ENCODE results near the gene NETO1.

The NETO1 gene

DNA sequence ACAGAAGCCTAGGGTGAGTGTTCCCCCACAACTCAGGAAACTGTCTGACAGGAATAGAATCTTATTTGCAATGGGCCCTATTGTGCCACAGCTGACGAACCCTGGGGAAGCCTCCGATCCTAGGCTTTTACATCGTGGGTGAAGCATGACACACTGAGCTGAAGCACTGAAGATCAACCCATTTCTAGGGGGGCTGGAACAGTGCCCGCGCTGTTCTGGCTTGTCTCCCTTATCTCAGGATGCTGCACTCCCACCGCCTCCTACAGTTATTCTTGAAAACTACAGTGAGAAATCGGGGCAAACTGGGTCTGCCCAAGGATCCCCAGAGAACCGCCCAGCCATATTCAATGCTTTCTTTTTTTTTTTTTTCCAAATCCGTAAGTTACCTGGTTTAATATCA lies 41.1 kb downstream of the NETO1 start:
- intact Hi-C loops (cut with DNase I; ENCODE audit: low total_unique reads), result no loop called here
- H3K36me3 ChIP-seq, result no peaks in the 10 kb centered on the region
- no peak for TF ChIP-seq CTCF (IDR thresholded peaks at IDR 0.05)
- no peak overlapping the region for H3K27ac ChIP-seq
- H3K27me3 ChIP-seq, result no peaks in the 10 kb centered on the region
- DNase-seq, result no peak
- no peak overlapping the region for H3K4me3 ChIP-seq
- H3K9me3 ChIP-seq, result no peaks in the 10 kb centered on the region
- H3K4me1 ChIP-seq, result no peaks in the 10 kb centered on the region

DNA sequence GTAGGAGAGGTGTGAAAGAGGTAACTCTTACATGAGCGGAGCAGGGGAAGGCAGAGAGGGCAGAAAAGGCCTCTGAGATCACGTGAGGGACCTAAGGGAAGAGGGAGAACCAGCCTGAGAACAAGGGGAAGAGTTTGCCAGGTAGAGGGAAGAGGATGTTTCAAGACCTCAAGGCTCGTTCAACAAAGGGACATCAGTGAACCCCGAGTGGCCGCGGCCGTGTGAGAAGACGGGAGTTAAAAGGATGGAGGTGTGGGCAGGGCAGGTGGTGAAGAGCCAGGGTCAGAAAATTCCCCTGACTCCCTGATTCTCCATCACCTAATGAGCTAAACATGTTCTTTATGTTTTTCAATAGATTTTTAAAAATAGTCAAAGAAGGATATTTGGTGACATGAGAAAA lies 44.4 kb downstream of the NETO1 start:
- Histone ChIP-seq H3K36me3 (no peaks in the 10 kb centered on the region), H3K9me3 (no peaks in the 10 kb centered on the region), H3K27ac (no peak overlapping the region), H3K27me3 (no peaks in the 10 kb centered on the region), H3K4me1 (no peaks in the 10 kb centered on the region), H3K4me3 (no peak overlapping the region)
- DNase-seq, result no peak
- no peak for TF ChIP-seq CTCF (IDR thresholded peaks at IDR 0.05)
- intact Hi-C loops (cut with DNase I; ENCODE audit: low total_unique reads), result no loop called here

GRCh38 chr18:72822202-72822601 lies 45.6 kb downstream of the NETO1 start:
- Histone ChIP-seq H3K4me1 (no peaks in the 10 kb centered on the region), H3K27me3 (no peaks in the 10 kb centered on the region), H3K36me3 (no peaks in the 10 kb centered on the region), H3K27ac (no peak overlapping the region), H3K9me3 (no peaks in the 10 kb centered on the region), H3K4me3 (no peak overlapping the region)
- TF ChIP-seq CTCF (IDR thresholded peaks at IDR 0.05), result no peak
- intact Hi-C loops (cut with DNase I; ENCODE audit: low total_unique reads), result no loop called here
- DNase-seq, result no peak

GRCh38 chr18:72820571-72820970 lies 47.2 kb downstream of the NETO1 start:
- Histone ChIP-seq H3K9me3 (no peaks in the 10 kb centered on the region), H3K36me3 (no peaks in the 10 kb centered on the region), H3K27me3 (no peaks in the 10 kb centered on the region), H3K27ac (no peak overlapping the region), H3K4me3 (no peak overlapping the region), H3K4me1 (no peaks in the 10 kb centered on the region)
- no peak for DNase-seq
- intact Hi-C loops (cut with DNase I; ENCODE audit: low total_unique reads), result no loop called here
- no peak for TF ChIP-seq CTCF (IDR thresholded peaks at IDR 0.05)

DNA sequence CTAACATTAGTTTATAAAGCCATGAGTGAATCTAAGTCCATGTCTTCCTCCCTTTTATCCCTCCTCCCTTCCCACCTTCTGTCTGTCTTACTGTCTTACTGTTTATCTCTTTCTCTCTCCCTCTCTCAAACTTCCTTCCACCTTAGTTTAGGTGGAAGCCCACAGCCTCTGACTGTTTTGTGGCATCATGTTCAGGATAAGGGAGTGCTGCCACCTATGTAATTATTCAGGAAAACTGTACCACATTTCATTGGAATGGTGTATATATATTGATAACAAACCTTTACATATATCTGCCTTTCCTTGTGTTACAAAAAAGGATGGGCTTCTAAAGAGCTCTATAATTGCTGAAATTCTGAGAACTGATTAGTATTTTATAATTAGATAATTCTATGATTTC lies 48.7 kb downstream of the NETO1 start:
- no peaks in the 10 kb centered on the region for H3K36me3 ChIP-seq
- H3K27me3 ChIP-seq, result no peaks in the 10 kb centered on the region
- no peak for DNase-seq
- no peak overlapping the region for H3K4me3 ChIP-seq
- H3K27ac ChIP-seq, result no peak overlapping the region
- intact Hi-C loops (cut with DNase I; ENCODE audit: low total_unique reads), result no loop called here
- H3K4me1 ChIP-seq, result no peaks in the 10 kb centered on the region
- H3K9me3 ChIP-seq, result no peaks in the 10 kb centered on the region
- no peak for TF ChIP-seq CTCF (IDR thresholded peaks at IDR 0.05)

- Histone ChIP-seq H3K9me3 (no peaks in the 10 kb centered on the region), H3K27me3 (no peaks in the 10 kb centered on the region), H3K27ac (no peak overlapping the region), H3K36me3 (no peaks in the 10 kb centered on the region), H3K4me3 (no peak overlapping the region), H3K4me1 (no peaks in the 10 kb centered on the region)
- intact Hi-C loops (cut with DNase I; ENCODE audit: low total_unique reads), result no loop called here
- no peak for TF ChIP-seq CTCF (IDR thresholded peaks at IDR 0.05)
- no peak for DNase-seq
Observed at GRCh38 chr18:72811047-72811446, 56.7 kb downstream of the NETO1 start.

Measured in tibial artery (tissue), 4 donors.